Loucy (cell line): Measurements from ENCODE around the gene OGA.

Source experiments
- H2AFZ ChIP-seq: fragments of 200-600 bp; sonication (generic); 2 replicates; pipeline ENCODE4 v1.6.0; 2016; ENCODE audit warnings: antibody characterized with exemption, mild to moderate bottlenecking, low read length, moderate library complexity
- H3F3A ChIP-seq: fragments of 200-600 bp; 2 replicates; pipeline ENCODE4 v1.6.0; 2016; ENCODE audit warnings: antibody characterized with exemption, low read depth, mild to moderate bottlenecking
- H3K27me3 ChIP-seq: fragments of 200-600 bp; sonication (generic); 2 replicates; pipeline ENCODE4 v1.6.1; 2014; ENCODE audit warnings: low read length, mild to moderate bottlenecking; ENCODE audit not compliant: insufficient read depth, poor library complexity, severe bottlenecking
- H3K36me3 ChIP-seq: fragments of 200-600 bp; sonication (generic); 2 replicates; pipeline ENCODE4 v1.6.1; 2016; ENCODE audit warnings: low read length; ENCODE audit not compliant: insufficient read depth
- H3K4me1 ChIP-seq: fragments of 200-600 bp; sonication (generic); 2 replicates; pipeline ENCODE4 v1.5.1; 2014; ENCODE audit warnings: low read length, mild to moderate bottlenecking; ENCODE audit not compliant: insufficient read depth, poor library complexity, severe bottlenecking
- H3K4me2 ChIP-seq: fragments of 200-600 bp; sonication (generic); 2 replicates; pipeline ENCODE4 v1.6.0; 2014; ENCODE audit warnings: antibody characterized with exemption, low read length, low read depth, mild to moderate bottlenecking; ENCODE audit not compliant: poor library complexity, severe bottlenecking
- H3K4me3 ChIP-seq: fragments of 200-600 bp; sonication (generic); 2 replicates; pipeline ENCODE4 v1.5.1; 2014; ENCODE audit warnings: low read length, mild to moderate bottlenecking, mixed read lengths; ENCODE audit not compliant: poor library complexity, severe bottlenecking
- H3K79me2 ChIP-seq: fragments of 200-600 bp; sonication (generic); 2 replicates; pipeline ENCODE4 v1.6.1; 2014; ENCODE audit warnings: low read length; ENCODE audit not compliant: insufficient read depth
- H3K9ac ChIP-seq: fragments of 200-600 bp; sonication (generic); 2 replicates; pipeline ENCODE4 v1.6.0; 2014; ENCODE audit warnings: mild to moderate bottlenecking, low read depth, low read length, moderate library complexity; ENCODE audit not compliant: poor library complexity, severe bottlenecking
- H3K9me2 ChIP-seq: fragments of 200-600 bp; sonication (generic); replicated peaks from 2 replicates; pipeline ENCODE4 v1.6.1; 2016; ENCODE audit warnings: low read depth, low read length, mixed read lengths
- H3K9me3 ChIP-seq: fragments of 200-600 bp; sonication (generic); 2 replicates; pipeline ENCODE4 v1.6.1; 2014; ENCODE audit warnings: mild to moderate bottlenecking, antibody characterized with exemption, low read length, low read depth; ENCODE audit not compliant: insufficient read depth
- H4K20me1 ChIP-seq: fragments of 200-600 bp; sonication (generic); 2 replicates; pipeline ENCODE4 v1.6.0; 2014; ENCODE audit warnings: antibody characterized with exemption, low read length, mild to moderate bottlenecking; ENCODE audit not compliant: insufficient read depth, poor library complexity, severe bottlenecking
- EZH2phosphoT487 ChIP-seq: fragments of 200-600 bp; IDR thresholded peaks from 2 replicates; pipeline ENCODE4 v1.6.1; 2018; ENCODE audit warnings: antibody characterized with exemption, mild to moderate bottlenecking, moderate library complexity, borderline replicate concordance
- TF ChIP-seq, protein P1 (sequence below): fragments of 200-600 bp; sonication (generic); conservative IDR thresholded peaks from 2 replicates; pipeline ENCODE4 v1.5.1; 2014; ENCODE audit warnings: mild to moderate bottlenecking, antibody characterized with exemption, low read length

Gene OGA

DNA sequence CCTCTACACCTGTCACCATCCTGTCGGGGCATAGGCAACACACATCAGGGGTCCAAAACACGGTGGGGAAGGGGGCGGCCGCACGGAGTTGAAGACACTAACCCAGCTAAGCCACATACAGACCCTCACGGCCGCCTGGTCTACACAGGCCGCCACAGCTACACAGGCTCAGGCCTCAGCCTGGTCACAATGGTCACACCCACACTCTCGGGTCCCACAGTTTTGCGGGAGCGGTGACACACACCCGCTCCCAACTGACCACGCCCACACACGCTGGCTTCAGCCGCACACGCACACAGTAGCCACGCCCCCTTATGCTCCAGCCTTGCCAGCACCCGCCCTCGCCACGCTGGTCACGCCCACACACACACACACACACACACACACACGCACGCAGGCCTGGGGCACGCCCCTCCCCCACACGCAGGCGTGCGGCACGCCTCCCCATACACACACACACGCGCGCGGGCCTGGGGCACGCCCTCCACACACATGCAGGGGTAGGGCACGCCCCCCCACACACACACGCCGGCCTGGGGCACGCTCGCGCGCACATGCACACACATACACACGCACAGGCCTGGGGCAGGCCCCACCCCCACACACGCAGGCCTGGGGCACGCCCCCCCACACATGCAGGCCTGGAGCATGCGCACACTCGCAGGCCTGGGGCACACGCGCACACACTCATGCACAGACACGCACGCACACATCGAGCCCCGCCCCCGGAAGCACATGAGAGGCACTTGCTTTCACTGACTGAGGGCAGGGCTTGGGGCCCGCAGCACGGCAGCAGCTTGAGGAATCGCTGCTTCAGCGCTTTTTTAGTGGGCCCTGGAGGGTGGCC is 12.3 kb upstream of the OGA start:
- H3K4me2 ChIP-seq: peak overlapping the region; percentile 95
- H3K9me3 ChIP-seq: no peaks in the 10 kb centered on the region
- H3K4me1 ChIP-seq: peaks cover 30% of the 10 kb centered on the region
- no peaks in the 10 kb centered on the region for H3K9me2 ChIP-seq
- no peak for TF ChIP-seq EZH2phosphoT487
- TF ChIP-seq, protein P1, sequence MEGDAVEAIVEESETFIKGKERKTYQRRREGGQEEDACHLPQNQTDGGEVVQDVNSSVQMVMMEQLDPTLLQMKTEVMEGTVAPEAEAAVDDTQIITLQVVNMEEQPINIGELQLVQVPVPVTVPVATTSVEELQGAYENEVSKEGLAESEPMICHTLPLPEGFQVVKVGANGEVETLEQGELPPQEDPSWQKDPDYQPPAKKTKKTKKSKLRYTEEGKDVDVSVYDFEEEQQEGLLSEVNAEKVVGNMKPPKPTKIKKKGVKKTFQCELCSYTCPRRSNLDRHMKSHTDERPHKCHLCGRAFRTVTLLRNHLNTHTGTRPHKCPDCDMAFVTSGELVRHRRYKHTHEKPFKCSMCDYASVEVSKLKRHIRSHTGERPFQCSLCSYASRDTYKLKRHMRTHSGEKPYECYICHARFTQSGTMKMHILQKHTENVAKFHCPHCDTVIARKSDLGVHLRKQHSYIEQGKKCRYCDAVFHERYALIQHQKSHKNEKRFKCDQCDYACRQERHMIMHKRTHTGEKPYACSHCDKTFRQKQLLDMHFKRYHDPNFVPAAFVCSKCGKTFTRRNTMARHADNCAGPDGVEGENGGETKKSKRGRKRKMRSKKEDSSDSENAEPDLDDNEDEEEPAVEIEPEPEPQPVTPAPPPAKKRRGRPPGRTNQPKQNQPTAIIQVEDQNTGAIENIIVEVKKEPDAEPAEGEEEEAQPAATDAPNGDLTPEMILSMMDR: no peak
- H3K4me3 ChIP-seq: peak overlapping the region; percentile 76
- no peaks in the 10 kb centered on the region for H3K36me3 ChIP-seq
- H3F3A ChIP-seq: peaks cover 7% of the 10 kb centered on the region
- no peaks in the 10 kb centered on the region for H3K79me2 ChIP-seq
- H3K27me3 ChIP-seq: no peaks in the 10 kb centered on the region
- H3K9ac ChIP-seq: peak overlapping the region; percentile 82
- H4K20me1 ChIP-seq: peaks cover 3% of the 10 kb centered on the region
- H2AFZ ChIP-seq: peak overlapping the region; percentile 88

DNA sequence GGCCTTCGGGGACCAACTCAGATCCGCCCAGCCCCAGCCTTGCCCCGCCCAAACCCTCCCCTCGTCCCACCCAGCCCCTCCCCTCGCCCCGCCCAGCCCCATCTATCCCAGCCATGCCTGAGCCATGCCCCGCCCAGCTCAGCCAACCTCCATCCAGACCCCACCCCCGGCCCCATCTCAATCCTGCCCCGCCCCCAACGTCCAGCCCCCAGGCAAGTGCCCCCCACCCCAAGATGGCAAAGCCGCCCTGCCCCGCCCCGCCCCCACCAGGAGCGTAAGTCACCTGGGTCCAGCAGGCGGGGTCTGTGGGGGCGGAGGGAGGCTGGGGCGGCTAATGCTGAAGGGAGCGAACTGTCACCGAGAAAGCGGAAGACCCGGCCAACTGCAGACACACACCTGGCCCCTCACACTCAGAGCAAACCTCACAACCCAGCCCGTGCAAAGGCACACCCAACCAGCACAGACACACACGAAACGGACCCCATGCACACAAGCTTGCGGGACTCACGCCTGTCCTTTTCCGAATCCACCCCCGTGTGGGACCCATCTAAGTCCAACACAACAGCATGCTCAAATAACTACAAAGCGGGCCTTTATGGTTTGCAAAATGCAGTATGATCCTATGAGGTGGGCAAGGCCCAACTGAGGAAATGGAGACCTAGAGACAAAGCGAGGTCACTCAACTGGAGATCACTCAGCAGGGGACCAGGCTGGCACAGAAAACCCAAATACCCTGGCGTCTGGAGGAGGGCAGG is 11.5 kb upstream of the OGA start:
- H3K4me1 ChIP-seq: peaks cover 27% of the 10 kb centered on the region
- no peaks in the 10 kb centered on the region for H3K9me3 ChIP-seq
- peaks cover 7% of the 10 kb centered on the region for H3F3A ChIP-seq
- H3K79me2 ChIP-seq: no peaks in the 10 kb centered on the region
- no peaks in the 10 kb centered on the region for H3K27me3 ChIP-seq
- no peaks in the 10 kb centered on the region for H3K36me3 ChIP-seq
- H2AFZ ChIP-seq: peak overlapping the region; percentile 88
- peaks cover 3% of the 10 kb centered on the region for H4K20me1 ChIP-seq
- TF ChIP-seq EZH2phosphoT487: no peak
- TF ChIP-seq, protein P1: no peak
- H3K9me2 ChIP-seq: no peaks in the 10 kb centered on the region
- H3K4me2 ChIP-seq: peak overlapping the region; percentile 95
- peak overlapping the region; percentile 76 for H3K4me3 ChIP-seq
- no peak overlapping the region for H3K9ac ChIP-seq

DNA sequence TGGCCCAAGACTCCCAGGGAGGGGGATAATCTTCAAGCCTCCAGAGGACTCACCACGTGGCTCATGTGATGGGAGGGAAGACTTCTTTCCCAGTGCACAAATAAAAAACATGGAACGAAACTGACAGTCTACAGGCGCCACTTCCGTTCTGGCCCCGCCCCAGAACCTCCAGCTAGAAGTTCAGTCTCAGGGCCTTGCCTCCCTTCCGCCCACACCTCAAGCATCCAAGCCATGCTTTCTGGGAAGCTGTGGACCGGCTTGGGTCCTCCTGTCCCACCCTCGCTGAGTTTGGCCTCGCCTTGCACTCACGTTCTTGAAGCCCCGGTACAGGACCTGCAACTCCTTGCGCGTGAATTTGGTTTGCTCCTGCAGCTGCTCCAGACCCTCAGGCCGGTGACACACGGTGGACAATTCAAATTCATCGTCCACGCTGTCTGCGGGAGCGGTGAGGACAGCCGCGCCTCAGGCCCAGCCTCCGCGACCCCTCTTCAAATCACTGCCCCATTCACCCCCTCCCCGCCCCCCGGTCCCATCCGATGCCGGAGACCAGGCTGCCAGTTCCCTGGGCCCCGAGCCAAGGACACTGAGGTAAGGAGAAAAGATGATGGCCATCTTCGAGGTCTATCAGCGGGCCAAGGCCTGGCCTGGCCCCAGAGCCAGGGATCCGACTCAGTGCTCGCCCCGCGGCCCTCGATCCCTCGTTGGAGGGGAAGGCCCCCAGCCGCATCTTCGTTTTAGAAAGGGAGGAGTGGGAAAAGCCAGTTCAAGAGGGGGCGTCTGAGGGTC is 10.7 kb upstream of the OGA start:
- Histone ChIP-seq H3F3A (peaks cover 7% of the 10 kb centered on the region), H3K4me2 (peak overlapping the region; percentile 48), H2AFZ (no peak overlapping the region), H3K4me1 (peaks cover 19% of the 10 kb centered on the region), H3K4me3 (no peak overlapping the region), H4K20me1 (peaks cover 3% of the 10 kb centered on the region), H3K9me3 (no peaks in the 10 kb centered on the region), H3K27me3 (no peaks in the 10 kb centered on the region), H3K9me2 (no peaks in the 10 kb centered on the region), H3K9ac (no peak overlapping the region), H3K79me2 (no peaks in the 10 kb centered on the region), H3K36me3 (no peaks in the 10 kb centered on the region)
- no peak for TF ChIP-seq EZH2phosphoT487
- TF ChIP-seq, protein P1: no peak
